ENCODE data around the gene DNM2. TPM values are rescaled to one million over a fixed set of nuclear protein-coding genes. Genes with fewer than 3 reads are reported as not detected.

Gene DNM2
- total RNA-seq, 6 experiments from 2014 or later, result 54.0 to 86.9 (median 68.3) TPM

- intact Hi-C loops (cut with DNase I), result no loop called here
- Histone ChIP-seq H3K9me3 (no peaks in the 10 kb centered on the region), H3K36me3 (peaks cover 0 to 25% (median 0%) of the 10 kb centered on the region in 4 donors), H3K4me3 (no peak overlapping the region), H3K4me1 (no peaks in the 10 kb centered on the region), H3K27ac (no peak overlapping the region), H3K27me3 (no peaks in the 10 kb centered on the region)
- TF ChIP-seq CTCF (IDR thresholded peaks at IDR 0.05) (no peak), POLR2A (IDR thresholded peaks at IDR 0.05) (no peak)
- DNase-seq (no peak), ATAC-seq (no peak)
- WGBS (ENCODE audit: insufficient coverage, low coverage, low lambda C conversion rate, missing lambda C conversion rate), result 86% methylated on average over 7 of the region's 9 CpGs
Observed at GRCh38 chr19:10815007-10815536, 97.2 kb downstream of the DNM2 start.

GRCh38 chr19:10815969-10816644, 98.2 kb downstream of the DNM2 start:
- H3K36me3 ChIP-seq, result peaks cover 0 to 35% (median 0%) of the 10 kb centered on the region in 4 donors
- no peak for DNase-seq

GRCh38 chr19:10816691-10817090, 98.8 kb downstream of the DNM2 start:
- 67% methylated on average over 4 of the region's 11 CpGs for WGBS (ENCODE audit: insufficient coverage, low coverage, low lambda C conversion rate, missing lambda C conversion rate)
- intact Hi-C loops (cut with DNase I), result no loop called here
- no peak for ATAC-seq

More at GRCh38 chr19:10815969-10816644, 98.2 kb downstream of the DNM2 start:
- TF ChIP-seq POLR2A (IDR thresholded peaks at IDR 0.05) (no peak), CTCF (IDR thresholded peaks at IDR 0.05) (no peak)
- peak overlapping the region in 1 of 3 donors; percentile 4 for H3K4me3 ChIP-seq
- H3K4me1 ChIP-seq, result no peaks in the 10 kb centered on the region
- H3K9me3 ChIP-seq, result no peaks in the 10 kb centered on the region
- peak overlapping the region in 2 of 3 donors; percentile 43 to 47 for H3K27ac ChIP-seq
- H3K27me3 ChIP-seq, result no peaks in the 10 kb centered on the region
- 73% methylated on average over 3 of the region's 21 CpGs for WGBS (ENCODE audit: insufficient coverage, low coverage, low lambda C conversion rate, missing lambda C conversion rate)
- intact Hi-C loops (cut with DNase I), result no loop called here
- no peak for ATAC-seq

GRCh38 chr19:10817291-10818038, 99.6 kb downstream of the DNM2 start:
- peak overlapping the region in 1 of 3 donors; percentile 16 for H3K4me3 ChIP-seq
- no peaks in the 10 kb centered on the region for H3K9me3 ChIP-seq
- intact Hi-C loops (cut with DNase I), result no loop called here
- TF ChIP-seq CTCF (IDR thresholded peaks at IDR 0.05) (no peak), POLR2A (IDR thresholded peaks at IDR 0.05) (no peak)
- WGBS (ENCODE audit: insufficient coverage, low coverage, low lambda C conversion rate, missing lambda C conversion rate), result 89% methylated on average over 7 of the region's 42 CpGs
- H3K4me1 ChIP-seq, result no peaks in the 10 kb centered on the region
- peak overlapping the region in 2 of 3 donors; percentile 43 to 47 for H3K27ac ChIP-seq
- H3K36me3 ChIP-seq, result peaks cover 0 to 40% (median 0%) of the 10 kb centered on the region in 4 donors
- ATAC-seq (no peak), DNase-seq (no peak)
- H3K27me3 ChIP-seq, result no peaks in the 10 kb centered on the region

More at GRCh38 chr19:10816691-10817090, 98.8 kb downstream of the DNM2 start:
- Histone ChIP-seq H3K4me3 (peak overlapping the region in 2 of 3 donors; percentile 4 to 16), H3K27me3 (no peaks in the 10 kb centered on the region), H3K9me3 (no peaks in the 10 kb centered on the region), H3K4me1 (no peaks in the 10 kb centered on the region), H3K27ac (peak overlapping the region in 2 of 3 donors; percentile 43 to 47), H3K36me3 (peaks cover 0 to 38% (median 0%) of the 10 kb centered on the region in 4 donors)
- TF ChIP-seq POLR2A (IDR thresholded peaks at IDR 0.05) (no peak), CTCF (IDR thresholded peaks at IDR 0.05) (no peak)
- no peak for DNase-seq
